HG03097 (cell line): Measurements from ENCODE around the gene SYNGAP1.
"Not testable (repeated sequence)": the region's sequence is repeated elsewhere in the genome, so short reads cannot be mapped to it uniquely, and the experiment has no call there.

Experiments used
- ATAC-seq: cut with Tn5 transposase; IDR thresholded peaks from one replicate; pipeline ENCODE4 v1.9.1; 2021; ENCODE audit not compliant: unreplicated experiment, low FRiP score

SYNGAP1 gene

DNA sequence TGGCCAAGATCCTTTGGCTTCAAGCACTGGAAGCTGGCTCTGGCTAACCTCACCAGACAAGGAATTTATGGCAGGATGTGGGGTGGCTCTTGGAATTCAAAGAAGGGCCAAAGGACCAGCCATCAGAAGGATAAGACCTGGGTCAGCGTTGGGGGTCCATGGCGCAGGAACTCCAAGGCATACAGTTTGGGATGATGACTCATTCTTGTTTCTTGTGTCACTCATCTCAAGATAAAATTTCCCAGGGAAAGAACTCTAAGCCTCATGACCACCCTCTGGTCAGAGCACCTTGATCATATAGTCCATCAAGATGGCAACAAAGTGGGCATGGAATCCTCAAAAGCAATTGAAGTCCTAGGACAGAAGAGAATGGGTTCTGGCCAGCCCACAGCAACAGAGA is 39.4 kb downstream of the SYNGAP1 start:
- ATAC-seq, result no peak

GRCh38 chr6:33466075-33466735 is 46.3 kb downstream of the SYNGAP1 start:
- ATAC-seq, result no peak

GRCh38 chr6:33467091-33467490 is 47.2 kb downstream of the SYNGAP1 start:
- no peak for ATAC-seq

DNA sequence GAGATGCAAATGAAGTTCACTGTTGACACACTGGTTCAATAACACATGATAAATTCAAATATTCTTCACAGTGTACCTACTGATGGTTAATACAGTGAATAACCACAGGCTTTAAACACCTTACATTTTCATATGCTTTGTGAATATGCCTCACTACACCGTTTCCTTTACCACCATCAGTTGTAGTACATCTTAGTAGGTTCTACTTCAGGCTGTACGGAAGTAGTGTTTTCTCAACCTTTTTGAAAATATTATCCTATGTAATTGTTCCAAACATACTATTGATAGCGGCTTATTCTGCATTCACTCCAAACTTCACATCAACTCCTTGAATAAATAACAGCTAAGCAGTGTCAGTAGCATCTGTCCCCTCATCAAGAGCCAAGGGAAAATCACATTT is 49.8 kb downstream of the SYNGAP1 start:
- ATAC-seq, result no peak

DNA sequence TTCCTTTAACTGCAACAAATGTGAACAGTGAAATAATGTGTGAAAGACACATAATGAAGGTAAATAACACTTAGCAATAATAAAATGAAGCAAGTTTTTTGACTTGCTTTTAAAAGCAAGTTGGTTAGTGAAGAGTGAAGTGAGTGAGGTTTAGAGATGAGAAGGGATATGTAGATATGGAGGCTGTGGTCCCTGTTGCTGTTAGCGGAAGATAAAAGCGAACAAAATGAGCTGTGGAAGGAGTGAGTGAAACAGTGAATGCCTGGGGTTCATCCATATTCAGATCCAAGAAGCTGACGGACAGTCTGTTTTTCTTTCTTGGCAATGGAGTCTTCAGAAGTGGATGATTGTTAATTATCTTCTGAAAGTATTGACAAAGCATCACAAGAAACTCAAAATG is 58.0 kb downstream of the SYNGAP1 start:
- no peak for ATAC-seq

DNA sequence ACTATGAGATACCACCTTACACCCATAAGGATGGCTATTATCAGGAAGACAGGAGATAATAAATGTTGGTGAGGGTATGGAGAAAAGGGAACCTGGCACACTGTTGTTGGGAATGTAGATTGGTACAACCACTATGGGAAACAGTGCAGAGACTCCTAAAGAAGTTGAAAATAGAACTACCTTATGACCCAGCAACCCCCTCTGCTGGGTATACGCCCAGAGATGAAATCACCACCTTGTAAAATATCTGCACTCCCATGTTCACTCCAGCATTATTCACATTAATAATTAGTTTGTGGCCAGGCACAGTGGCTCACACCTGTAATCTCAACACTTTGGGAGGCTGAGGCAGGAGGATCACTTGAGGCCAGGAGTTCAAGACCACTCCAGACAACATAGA is 61.3 kb downstream of the SYNGAP1 start:
- no peak for ATAC-seq

- not testable (repeated sequence) for ATAC-seq
These were observed 62.8 kb downstream of the SYNGAP1 start for GRCh38 chr6:33482620-33483019.

DNA sequence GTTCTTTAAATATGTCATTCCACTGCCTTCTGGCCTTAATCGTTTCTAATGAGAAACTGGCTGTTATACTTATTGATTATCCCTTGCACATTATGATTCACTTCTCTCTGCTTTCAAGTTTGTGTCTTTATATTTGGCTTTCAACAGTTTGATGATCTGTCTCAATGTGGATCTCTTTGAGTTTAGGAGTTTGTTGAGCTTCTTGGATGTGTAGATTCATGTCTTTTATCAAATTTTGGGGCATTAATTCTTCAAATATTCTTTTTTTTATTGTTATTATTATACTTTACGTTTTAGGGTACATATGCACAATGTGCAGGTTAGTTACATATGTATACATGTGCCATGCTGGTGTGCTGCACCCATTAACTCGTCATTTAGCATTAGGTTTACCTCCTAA is 63.8 kb downstream of the SYNGAP1 start:
- ATAC-seq, result no peak

DNA sequence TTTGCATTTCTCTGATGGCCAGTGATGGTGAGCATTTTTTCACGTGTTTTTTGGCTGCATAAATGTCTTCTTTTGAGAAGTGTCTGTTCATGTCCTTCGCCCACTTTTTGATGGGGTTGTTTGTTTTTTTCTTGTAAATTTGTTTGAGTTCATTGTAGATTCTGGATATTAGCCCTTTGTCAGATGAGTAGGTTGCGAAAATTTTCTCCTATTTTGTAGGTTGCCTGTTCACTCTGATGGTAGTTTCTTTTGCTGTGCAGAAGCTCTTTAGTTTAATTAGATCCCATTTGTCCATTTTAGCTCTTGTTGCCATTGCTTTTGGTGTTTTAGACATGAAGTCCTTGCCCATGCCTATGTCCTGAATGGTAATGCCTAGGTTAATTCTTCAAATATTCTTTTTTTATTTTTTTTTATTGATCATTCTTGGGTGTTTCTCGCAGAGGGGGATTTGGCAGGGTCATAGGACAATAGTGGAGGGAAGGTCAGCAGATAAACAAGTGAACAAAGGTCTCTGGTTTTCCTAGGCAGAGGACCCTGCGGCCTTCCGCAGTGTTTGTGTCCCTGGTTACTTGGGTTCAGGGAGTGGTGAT is 64.9 kb downstream of the SYNGAP1 start:
- ATAC-seq, result not testable (repeated sequence)

DNA sequence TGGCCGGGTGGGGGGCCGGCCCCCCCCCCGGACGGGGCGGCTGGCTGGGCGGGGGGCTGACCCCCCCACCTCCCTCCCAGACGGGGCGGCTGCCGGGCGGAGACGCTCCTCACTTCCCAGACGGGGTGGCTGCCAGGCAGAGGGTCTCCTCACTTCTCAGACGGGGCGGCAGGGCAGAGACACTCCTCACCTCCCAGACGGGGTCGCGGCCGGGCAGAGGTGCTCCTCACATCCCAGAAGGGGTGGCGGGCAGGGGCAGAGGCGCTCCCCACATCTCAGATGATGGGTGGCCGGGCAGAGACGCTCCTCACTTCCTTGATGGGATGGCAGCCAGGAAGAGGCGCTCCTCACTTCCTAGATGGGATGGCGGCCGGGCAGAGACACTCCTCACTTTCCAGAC is 65.8 kb downstream of the SYNGAP1 start:
- ATAC-seq, result not testable (repeated sequence)

GRCh38 chr6:33488339-33488738 is 68.5 kb downstream of the SYNGAP1 start:
- no peak for ATAC-seq

GRCh38 chr6:33490198-33490597 is 70.3 kb downstream of the SYNGAP1 start:
- no peak for ATAC-seq

GRCh38 chr6:33490621-33491020 is 70.8 kb downstream of the SYNGAP1 start:
- no peak for ATAC-seq

DNA sequence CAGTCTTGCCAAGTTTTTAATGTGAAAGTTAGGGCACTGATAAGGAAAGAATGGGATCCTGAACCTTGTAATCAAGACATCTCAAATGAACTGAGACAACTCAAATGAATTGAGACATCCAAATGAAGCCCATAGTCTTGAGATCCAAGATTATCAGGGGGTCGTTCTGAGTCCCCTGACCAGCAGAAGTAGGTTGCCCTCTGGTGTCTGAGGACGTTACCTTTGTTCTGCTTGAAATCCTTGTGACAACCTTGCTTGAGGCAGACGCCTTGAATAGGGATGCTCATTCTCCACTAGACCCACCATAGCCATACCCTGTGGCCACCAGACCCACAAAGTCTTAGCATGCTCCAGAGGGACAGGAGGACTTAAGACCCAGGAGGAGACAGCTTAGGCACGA is 72.2 kb downstream of the SYNGAP1 start:
- ATAC-seq, result no peak

GRCh38 chr6:33497157-33497556 is 77.3 kb downstream of the SYNGAP1 start:
- ATAC-seq, result no peak

GRCh38 chr6:33502486-33502885 is 82.6 kb downstream of the SYNGAP1 start:
- ATAC-seq, result no peak

DNA sequence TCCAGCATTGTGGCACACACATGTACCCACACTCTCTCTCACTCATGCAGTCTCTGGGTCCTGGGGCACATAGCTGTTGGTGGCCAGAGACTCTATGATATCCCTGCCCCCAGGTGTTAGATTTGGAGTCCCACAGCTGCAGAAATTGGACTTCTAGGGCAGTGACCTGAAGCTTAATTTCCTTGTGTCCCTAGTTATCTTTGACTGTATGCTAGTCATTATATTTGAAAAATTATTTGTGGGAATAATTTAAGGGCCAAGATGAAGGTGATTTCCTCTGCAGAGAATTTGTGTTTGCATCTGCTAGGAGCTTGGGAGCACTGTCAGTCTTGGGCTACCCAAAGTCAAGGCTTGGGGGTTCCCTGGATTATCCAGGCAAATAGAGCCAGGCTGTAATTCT is 84.6 kb downstream of the SYNGAP1 start:
- ATAC-seq, result no peak
